A549 treated with dexamethasone at 1 μM for 4 hours (cell line): ENCODE data around the gene PIGC. TPM values are rescaled to one million over a fixed set of nuclear protein-coding genes. Genes with fewer than 3 reads are reported as not detected.

Experiments used
- total RNA-seq: library from RNA; stranded (reverse); fragments of 200-300 nt; extraction: Qiagen RNA extraction; gene quantifications from 5 replicates; pipeline ENCODE4 v1.2.3, GENCODE V29; 2022

PIGC gene
- total RNA-seq, result 32.8 to 37.8 TPM (median 36.8 TPM) in 5 replicates

DNA sequence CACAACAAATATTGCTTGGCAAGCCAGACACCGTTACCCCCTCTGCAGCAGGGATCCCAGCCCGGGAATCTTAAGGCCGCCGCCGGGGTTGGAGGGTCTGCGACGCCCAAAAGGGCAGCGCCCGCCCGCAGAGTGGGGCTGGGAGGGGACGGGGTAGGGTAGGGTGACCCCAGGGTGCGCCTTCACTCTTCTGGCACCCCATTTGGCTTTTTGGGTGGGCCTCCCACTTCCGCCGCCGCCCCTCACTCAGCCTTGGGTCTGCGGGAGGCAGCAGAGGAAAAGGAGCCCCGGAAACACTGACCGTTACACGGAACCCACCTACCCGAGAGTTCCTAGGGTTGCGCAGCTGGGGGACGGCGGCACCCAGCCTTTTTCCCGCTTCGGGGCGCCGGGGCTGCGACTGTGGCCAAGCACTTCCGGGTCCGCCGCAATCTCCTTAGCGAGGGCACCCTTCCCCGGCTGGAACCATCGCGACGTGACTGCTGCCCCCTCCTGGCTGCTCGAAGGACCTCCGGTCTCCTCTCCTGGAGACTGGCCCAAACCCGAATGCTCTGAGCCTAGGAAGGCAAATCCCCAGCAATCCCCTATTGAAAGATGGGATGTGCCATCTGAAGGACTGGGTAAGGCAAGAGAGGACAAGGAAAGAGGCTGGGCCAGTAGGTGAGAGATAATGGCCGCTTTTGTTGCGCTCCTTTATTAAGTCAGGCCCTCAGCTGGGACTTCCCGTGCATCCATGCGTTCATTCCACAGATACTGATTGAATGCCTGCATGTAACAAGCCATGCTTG, at the start of gene PIGC:
Gene PIGC (minus strand): TSS at position 404 of the 788 bp plus-strand sequence. CDS start 1,447 bp downstream, outside the sequence.

GRCh38 chr1:172420385-172420784, 23.5 kb downstream of the PIGC start, which contains the start of gene C1orf105:
C1orf105 (plus strand) TSS chr1:172420685; CDS start chr1:172420886, 201 bp downstream.

Other genes starting within 250 kb of the PIGC start
- 0.17 TPM in 1 of 5 replicates, not detected in the others for gene C1orf105, start 23.4 kb downstream of the PIGC start, total RNA-seq
- gene SUCO, start 89.1 kb upstream of the PIGC start, total RNA-seq, result 8.8 to 12.4 TPM (median 9.7 TPM) in 5 replicates
- not detected in 5 replicates for gene FASLG, start 215.0 kb upstream of the PIGC start, total RNA-seq